Measurements from ENCODE around the gene ITGAL. TPM values are rescaled to one million over a fixed set of nuclear protein-coding genes. Genes with fewer than 3 reads are reported as not detected.
"Not testable (repeated sequence)": the region's sequence is repeated elsewhere in the genome, so short reads cannot be mapped to it uniquely, and the experiment has no call there.

ITGAL gene
- total and polyA plus RNA-seq, 11 donors = 0.25 to 29.5 (median 1.6) TPM

GRCh38 chr16:30521873-30522641, 49.5 kb downstream of the ITGAL start:
- DNase-seq = no peak
- no peak for ATAC-seq
- WGBS, 4 donors = 44 to 50% (median 48%) methylated on average over 11 of the region's 11 CpGs
- TF ChIP-seq POLR2A (IDR thresholded peaks at IDR 0.05) (no peak), CTCF (IDR thresholded peaks at IDR 0.05) (no peak)
- H3K36me3 ChIP-seq = peaks cover 0 to 42% (median 8%) of the 10 kb centered on the region in 9 donors
- no peaks in the 10 kb centered on the region for H3K9me3 ChIP-seq
- H3K27me3 ChIP-seq = no peaks in the 10 kb centered on the region
- intact Hi-C loops (cut with DNase I) = loop anchor here in 2 of 10 donors (10.0 kb wide), 2 partner anchors 133 to 457 kb away; partner anchors contain the start of genes ALDOA (in 1 of the 2), FBRS (in 1 of the 2) and PRR14 (in 1 of the 2)
- H3K4me1 ChIP-seq = peaks cover 0 to 26% (median 7%) of the 10 kb centered on the region in 12 donors
- H3K4me3 ChIP-seq = no peak overlapping the region
- H3K27ac ChIP-seq = no peak overlapping the region

- H3K27me3 ChIP-seq, DNase-seq, H3K4me3 ChIP-seq, ATAC-seq, H3K9me3 ChIP-seq, H3K27ac ChIP-seq: not testable (repeated sequence)
- 90 to 93% (median 91%) methylated on average over 12 of the region's 12 CpGs for WGBS, 4 donors
- Histone ChIP-seq H3K4me1 (peaks cover 0 to 31% (median 12%) of the 10 kb centered on the region in 12 donors), H3K36me3 (peaks cover 0 to 33% (median 8%) of the 10 kb centered on the region in 9 donors)
- intact Hi-C loops (cut with DNase I) = loop anchor here in 2 of 10 donors (10.0 kb wide), 2 partner anchors 132 to 458 kb away; partner anchors contain the start of genes ALDOA (in 1 of the 2), FBRS (in 1 of the 2) and PRR14 (in 1 of the 2)
Observed at GRCh38 chr16:30522702-30523463, 50.3 kb downstream of the ITGAL start.

- ATAC-seq = no peak
- WGBS, 4 donors = 68 to 75% (median 70%) methylated on average over 26 of the region's 26 CpGs
- no peaks in the 10 kb centered on the region for H3K27me3 ChIP-seq
- TF ChIP-seq POLR2A (IDR thresholded peaks at IDR 0.05) (no peak), CTCF (IDR thresholded peaks at IDR 0.05) (no peak)
- DNase-seq = peak in 4 of 5 donors; percentile 47 to 80 (median 70)
- H3K4me3 ChIP-seq = peak overlapping the region in 2 of 12 donors; percentile 15 to 26
- no peaks in the 10 kb centered on the region for H3K9me3 ChIP-seq
- peaks cover 0 to 22% (median 8%) of the 10 kb centered on the region in 9 donors for H3K36me3 ChIP-seq
- H3K27ac ChIP-seq = peak overlapping the region in 2 of 12 donors; percentile 14 to 33
- intact Hi-C loops (cut with DNase I) = loop anchor here in 2 of 10 donors (10.0 kb wide), 2 partner anchors 131 to 459 kb away; partner anchors contain the start of genes ALDOA (in 1 of the 2), FBRS (in 1 of the 2) and PRR14 (in 1 of the 2)
- H3K4me1 ChIP-seq = peaks cover 0 to 40% (median 16%) of the 10 kb centered on the region in 12 donors
Observed at GRCh38 chr16:30523768-30524574, 51.4 kb downstream of the ITGAL start.

All from heart left ventricle (tissue), 16 donors.